ENCODE data around the gene COX14. TPM values are rescaled to one million over a fixed set of nuclear protein-coding genes. Genes with fewer than 3 reads are reported as not detected.

Gene COX14
- total RNA-seq, result 195 TPM
- long read RNA-seq, transcript COX14-203 (2 exons, 739 nt), result major isoform, 68 of 75 reads
- long read RNA-seq, partial matches to known transcripts, result 4 of 75 reads
- long read RNA-seq, other reads (novel, unspliced or antisense), result 0 of 75 reads

- peaks cover 11% of the 10 kb centered on the region for H3K36me3 ChIP-seq
- H3K4me3 ChIP-seq, result peak within 1 kb of the TSS; percentile 88
- no peaks in the 10 kb centered on the region for H3K27me3 ChIP-seq (ENCODE audit: low read depth)
- H3K4me1 ChIP-seq, result peaks cover 74% of the 10 kb centered on the region
- intact Hi-C loops (cut with micrococcal nuclease), result no loop called here
- TF ChIP-seq, protein P1, sequence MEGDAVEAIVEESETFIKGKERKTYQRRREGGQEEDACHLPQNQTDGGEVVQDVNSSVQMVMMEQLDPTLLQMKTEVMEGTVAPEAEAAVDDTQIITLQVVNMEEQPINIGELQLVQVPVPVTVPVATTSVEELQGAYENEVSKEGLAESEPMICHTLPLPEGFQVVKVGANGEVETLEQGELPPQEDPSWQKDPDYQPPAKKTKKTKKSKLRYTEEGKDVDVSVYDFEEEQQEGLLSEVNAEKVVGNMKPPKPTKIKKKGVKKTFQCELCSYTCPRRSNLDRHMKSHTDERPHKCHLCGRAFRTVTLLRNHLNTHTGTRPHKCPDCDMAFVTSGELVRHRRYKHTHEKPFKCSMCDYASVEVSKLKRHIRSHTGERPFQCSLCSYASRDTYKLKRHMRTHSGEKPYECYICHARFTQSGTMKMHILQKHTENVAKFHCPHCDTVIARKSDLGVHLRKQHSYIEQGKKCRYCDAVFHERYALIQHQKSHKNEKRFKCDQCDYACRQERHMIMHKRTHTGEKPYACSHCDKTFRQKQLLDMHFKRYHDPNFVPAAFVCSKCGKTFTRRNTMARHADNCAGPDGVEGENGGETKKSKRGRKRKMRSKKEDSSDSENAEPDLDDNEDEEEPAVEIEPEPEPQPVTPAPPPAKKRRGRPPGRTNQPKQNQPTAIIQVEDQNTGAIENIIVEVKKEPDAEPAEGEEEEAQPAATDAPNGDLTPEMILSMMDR (IDR thresholded peaks at IDR 0.05; ENCODE audit: borderline replicate concordance), result peak; percentile 93
- H3K9me3 ChIP-seq (replicated peaks), result no peaks in the 10 kb centered on the region
- peak; percentile 98 for DNase-seq
- H3K27ac ChIP-seq (replicated peaks), result peak within 1 kb of the TSS; percentile 97
These were observed at the start of gene COX14 for GRCh38 chr12:50111693-50112455. Gene COX14, plus strand, starts transcription at chr12:50112236. Its CDS starts 7,808 bp downstream, at chr12:50120044.

GRCh38 chr12:50062728-50063460 is 49.1 kb upstream of the COX14 start:
- Histone ChIP-seq H3K4me1 (peaks cover 13% of the 10 kb centered on the region), H3K36me3 (no peaks in the 10 kb centered on the region), H3K4me3 (no peak overlapping the region), H3K27me3 (ENCODE audit: low read depth) (peaks cover 30% of the 10 kb centered on the region), H3K9me3 (replicated peaks) (no peaks in the 10 kb centered on the region), H3K27ac (replicated peaks) (no peak overlapping the region)
- no peak for DNase-seq
- TF ChIP-seq, protein P1 (IDR thresholded peaks at IDR 0.05; ENCODE audit: borderline replicate concordance), result no peak
- intact Hi-C loops (cut with micrococcal nuclease), result no loop called here

GRCh38 chr12:50065726-50066310 is 46.2 kb upstream of the COX14 start:
- DNase-seq, result no peak
- intact Hi-C loops (cut with micrococcal nuclease), result no loop called here
- no peaks in the 10 kb centered on the region for H3K9me3 ChIP-seq (replicated peaks)
- peaks cover 13% of the 10 kb centered on the region for H3K4me1 ChIP-seq
- H3K36me3 ChIP-seq, result no peaks in the 10 kb centered on the region
- no peak overlapping the region for H3K27ac ChIP-seq (replicated peaks)
- TF ChIP-seq, protein P1 (IDR thresholded peaks at IDR 0.05; ENCODE audit: borderline replicate concordance), result no peak
- no peak overlapping the region for H3K4me3 ChIP-seq
- H3K27me3 ChIP-seq (ENCODE audit: low read depth), result peaks cover 8% of the 10 kb centered on the region

DNA sequence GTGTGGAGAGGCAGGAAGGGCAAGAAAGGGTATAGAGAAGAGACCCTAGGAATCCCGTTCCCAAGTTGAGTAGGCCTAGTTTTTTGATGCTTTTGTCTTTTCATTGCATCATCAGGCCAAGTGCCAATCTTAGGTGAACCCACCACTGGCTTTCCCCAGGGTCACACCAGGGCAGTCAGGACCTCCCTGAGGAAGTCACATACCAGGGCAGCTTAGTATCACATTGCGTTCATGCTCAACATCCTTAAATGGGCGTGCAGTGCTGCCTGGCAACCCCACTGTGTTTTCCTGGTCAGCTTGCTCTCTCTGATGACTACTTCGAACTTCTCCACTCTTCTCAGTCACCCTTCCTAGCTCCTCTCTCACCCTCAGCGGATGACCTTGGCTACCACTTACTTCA is 45.6 kb upstream of the COX14 start:
- intact Hi-C loops (cut with micrococcal nuclease), result no loop called here
- DNase-seq, result no peak

DNA sequence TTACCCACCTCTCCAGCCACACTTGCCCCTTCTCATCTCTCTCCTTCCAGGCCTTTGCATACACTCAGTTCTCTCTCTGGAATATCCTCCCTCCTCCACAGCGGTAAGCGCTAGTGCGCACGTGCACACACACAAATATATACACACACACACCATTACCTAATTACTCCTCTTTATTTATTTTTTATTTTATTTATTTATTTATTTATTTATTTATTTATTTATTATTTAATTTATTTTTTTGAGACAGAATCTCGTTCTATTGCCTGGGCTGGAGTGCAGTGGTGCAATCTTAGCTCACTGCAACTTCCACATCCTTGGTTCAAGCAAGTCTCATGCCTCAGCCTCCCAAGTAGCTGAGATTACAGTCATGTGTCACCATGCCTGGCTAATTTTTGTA is 43.0 kb upstream of the COX14 start:
- no peak for DNase-seq
- Histone ChIP-seq H3K36me3 (no peaks in the 10 kb centered on the region), H3K27ac (replicated peaks) (no peak overlapping the region), H3K9me3 (replicated peaks) (no peaks in the 10 kb centered on the region), H3K4me3 (no peak overlapping the region), H3K27me3 (ENCODE audit: low read depth) (no peaks in the 10 kb centered on the region), H3K4me1 (peaks cover 15% of the 10 kb centered on the region)
- TF ChIP-seq, protein P1 (IDR thresholded peaks at IDR 0.05; ENCODE audit: borderline replicate concordance), result no peak
- intact Hi-C loops (cut with micrococcal nuclease), result no loop called here

More for the DNA sequence above, 45.6 kb upstream of the COX14 start:
- Histone ChIP-seq H3K9me3 (replicated peaks) (no peaks in the 10 kb centered on the region), H3K36me3 (no peaks in the 10 kb centered on the region), H3K4me3 (no peak overlapping the region), H3K4me1 (peaks cover 15% of the 10 kb centered on the region), H3K27ac (replicated peaks) (no peak overlapping the region), H3K27me3 (ENCODE audit: low read depth) (peaks cover 8% of the 10 kb centered on the region)
- TF ChIP-seq, protein P1 (IDR thresholded peaks at IDR 0.05; ENCODE audit: borderline replicate concordance), result no peak

Measured in left ventricle myocardium inferior (tissue), 1 donor.